Measurements from ENCODE around the gene CTDSPL.

The CTDSPL gene

DNA sequence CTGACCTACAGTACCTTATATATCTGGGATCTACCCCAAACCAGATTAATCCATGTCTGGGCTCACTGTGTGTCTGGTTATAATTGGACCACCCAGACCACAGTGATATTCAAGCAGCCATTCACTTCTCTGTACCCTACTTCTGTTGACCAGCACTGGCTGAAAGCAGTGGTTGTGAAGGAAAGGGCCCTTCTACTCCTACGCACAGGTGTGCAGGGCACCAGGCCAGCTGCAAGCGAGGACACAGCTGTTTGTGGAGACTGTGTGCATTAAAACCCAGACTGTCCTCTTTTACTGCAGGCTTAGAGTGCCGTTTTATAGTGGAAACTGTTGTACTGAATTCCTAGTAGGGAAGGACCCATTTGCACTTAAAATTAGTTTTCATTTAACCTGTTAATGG is 29.5 kb downstream of the CTDSPL start:
- DNase-seq (ENCODE audit: low spot score) = no peak

GRCh38 chr3:37892927-37893600 is 31.4 kb downstream of the CTDSPL start:
- DNase-seq (ENCODE audit: low spot score) = no peak

GRCh38 chr3:37896827-37897226 is 35.1 kb downstream of the CTDSPL start:
- DNase-seq (ENCODE audit: low spot score) = no peak

DNA sequence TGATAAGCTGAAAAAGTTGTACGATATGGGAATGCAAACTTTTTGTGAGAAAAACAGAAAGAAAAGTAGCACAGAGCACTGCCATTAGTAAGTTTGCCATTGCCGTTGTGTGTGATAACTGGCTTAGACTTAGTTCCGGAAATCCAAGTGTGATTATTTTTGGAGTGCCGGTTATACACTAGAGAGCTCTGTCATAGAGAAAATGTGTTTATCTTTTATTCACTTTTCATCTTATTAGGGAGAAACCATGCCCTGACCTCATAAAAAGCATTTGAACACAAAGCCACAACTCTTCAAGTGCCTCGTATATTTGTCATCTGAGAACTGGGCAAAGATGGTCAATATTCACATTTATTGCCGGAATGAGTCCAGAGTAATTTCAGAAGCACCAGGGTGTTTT is 36.1 kb downstream of the CTDSPL start:
- no peak for DNase-seq (ENCODE audit: low spot score)

- DNase-seq (ENCODE audit: low spot score) = no peak
Measured at GRCh38 chr3:37898424-37898823, 36.7 kb downstream of the CTDSPL start.

DNA sequence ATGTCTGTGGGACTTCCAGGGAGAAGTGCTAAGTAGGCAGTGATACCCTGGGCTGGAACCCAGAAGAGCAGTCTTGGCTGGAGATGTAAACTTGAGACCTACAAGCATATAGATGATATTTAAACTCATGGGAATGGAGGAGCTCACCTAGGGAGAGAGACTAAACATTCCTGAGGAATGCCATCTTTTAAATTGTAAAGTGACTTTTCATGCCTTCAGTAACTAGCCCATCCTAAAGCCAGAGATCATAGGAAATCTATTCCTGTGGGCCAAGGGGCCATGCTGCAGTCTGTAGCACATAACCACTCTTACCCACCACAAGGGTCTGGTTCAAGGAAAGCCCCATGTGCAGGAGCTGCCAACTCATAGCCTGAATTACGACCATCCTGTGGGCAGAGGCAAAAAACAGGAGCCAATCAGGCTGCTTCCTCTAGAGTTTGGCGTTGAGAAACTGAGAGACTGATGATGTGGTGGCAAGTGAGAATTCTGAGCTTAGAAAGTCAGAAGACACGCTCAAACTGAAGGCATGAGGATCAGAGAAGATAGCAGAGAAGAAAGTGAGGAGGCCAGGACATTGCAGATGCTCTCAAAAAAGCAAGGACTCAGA is 37.5 kb downstream of the CTDSPL start:
- no peak for DNase-seq (ENCODE audit: low spot score)

- DNase-seq (ENCODE audit: low spot score) = no peak
Measured at GRCh38 chr3:37899711-37900306, 38.1 kb downstream of the CTDSPL start.

- no peak for DNase-seq (ENCODE audit: low spot score)
Measured at GRCh38 chr3:37901721-37902120, 40.0 kb downstream of the CTDSPL start.

GRCh38 chr3:37902674-37903073 is 41.0 kb downstream of the CTDSPL start:
- no peak for DNase-seq (ENCODE audit: low spot score)

GRCh38 chr3:37903320-37903719 is 41.6 kb downstream of the CTDSPL start:
- no peak for DNase-seq (ENCODE audit: low spot score)

DNA sequence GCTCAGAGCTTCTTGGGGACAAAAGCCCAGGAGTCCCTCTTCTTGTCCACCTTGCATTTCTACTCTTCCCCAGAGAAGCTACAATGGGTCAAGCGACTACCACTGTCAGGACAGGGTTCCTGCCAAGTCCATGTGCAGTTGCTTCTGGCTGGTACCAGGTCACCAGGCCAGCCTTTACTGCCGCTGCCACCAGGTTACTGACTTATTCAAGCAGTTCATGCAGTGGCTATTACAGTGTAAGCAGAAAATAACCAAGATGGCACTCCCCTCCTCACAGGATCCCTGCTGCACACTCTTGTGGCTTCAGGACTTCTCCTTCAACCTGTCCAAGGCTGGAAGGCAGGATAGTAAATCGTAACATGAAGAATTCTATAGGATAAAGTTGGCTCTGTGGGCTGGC is 42.1 kb downstream of the CTDSPL start:
- DNase-seq (ENCODE audit: low spot score) = no peak

DNA sequence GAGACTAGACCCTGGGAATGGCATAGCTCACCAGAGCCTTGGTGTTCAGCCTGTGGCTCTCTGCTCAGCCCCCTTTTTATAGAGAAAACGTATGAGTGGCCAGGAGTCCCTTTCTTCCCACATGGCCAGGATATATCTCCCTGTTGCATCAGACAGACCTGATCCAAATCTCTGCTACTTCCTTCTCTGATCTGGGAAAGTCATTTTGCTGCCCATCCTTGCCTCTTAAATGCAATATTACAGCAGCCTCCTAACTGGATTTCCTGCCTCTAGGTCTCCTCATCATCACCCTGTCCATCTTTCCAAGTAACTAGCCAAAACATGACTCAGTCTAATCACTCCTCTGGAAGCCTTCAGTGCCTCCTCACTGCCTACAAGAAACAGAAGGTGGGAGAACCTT is 42.9 kb downstream of the CTDSPL start:
- DNase-seq (ENCODE audit: low spot score) = peak; percentile 64

DNA sequence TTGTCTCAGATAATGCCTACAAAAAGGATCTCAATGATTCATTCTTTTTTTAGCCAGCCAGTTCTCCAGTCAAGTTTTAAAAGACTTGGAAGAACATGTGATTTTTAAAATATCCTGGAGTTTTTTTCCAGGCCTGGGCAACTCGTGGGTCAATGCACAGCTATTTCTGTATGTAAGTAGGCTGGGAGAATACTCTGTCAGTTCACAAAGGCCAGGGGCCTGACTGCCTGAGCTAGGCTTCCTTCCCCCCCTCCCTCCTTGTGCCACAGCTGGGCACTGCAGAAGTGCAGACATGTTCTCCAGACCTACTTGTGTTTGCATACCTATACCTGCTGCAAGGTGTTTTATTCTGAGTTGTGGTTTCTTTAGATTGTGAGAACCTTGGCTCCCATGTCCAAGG is 43.7 kb downstream of the CTDSPL start:
- no peak for DNase-seq (ENCODE audit: low spot score)

- peak; percentile 68 for DNase-seq (ENCODE audit: low spot score)
Measured at GRCh38 chr3:37905987-37906674, 44.5 kb downstream of the CTDSPL start.

DNA sequence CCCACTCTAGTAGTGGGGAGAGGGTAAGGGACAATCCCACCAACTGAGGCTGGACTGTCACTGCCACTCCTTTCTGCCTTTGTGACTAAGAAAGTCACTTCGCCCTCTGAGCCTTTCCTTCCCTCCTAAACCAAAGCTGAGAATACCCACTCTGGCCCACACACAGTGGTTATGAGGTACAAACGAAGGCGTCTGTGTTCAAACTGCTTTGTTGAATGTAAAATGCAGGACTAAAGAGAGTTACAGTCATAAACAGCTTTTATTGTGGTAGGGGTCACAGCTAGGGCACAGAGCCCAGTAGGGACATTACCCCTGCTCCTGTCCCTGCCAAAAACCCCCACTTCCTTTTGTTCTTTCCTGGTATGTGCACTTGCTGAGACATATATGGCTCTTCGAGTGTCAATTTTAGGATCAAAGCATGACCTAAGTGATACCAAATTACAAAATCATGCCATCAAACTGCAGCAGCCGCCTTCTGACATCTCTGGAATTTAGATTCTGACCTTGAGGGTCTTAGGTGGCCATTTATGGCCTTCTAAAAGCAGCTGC is 45.1 kb downstream of the CTDSPL start:
- DNase-seq (ENCODE audit: low spot score) = no peak

DNA sequence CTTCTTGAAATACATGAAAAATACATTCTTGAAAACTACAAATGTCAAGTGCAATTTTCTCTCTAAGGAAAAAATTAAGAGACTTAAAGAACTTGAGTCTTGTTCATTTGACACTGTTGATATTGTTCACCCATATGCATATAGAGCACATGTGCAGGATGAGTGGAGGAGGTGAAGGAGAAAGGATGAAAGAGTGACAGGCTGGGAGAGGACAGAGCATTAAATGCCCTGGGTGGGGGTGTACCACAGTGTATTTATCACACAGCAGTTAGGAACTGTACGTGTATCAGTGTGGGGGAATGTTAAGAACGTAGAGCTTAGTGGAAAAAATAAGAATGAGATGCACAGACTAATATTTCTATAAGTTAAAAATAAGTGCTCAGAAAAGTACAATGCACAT is 45.7 kb downstream of the CTDSPL start:
- DNase-seq (ENCODE audit: low spot score) = no peak

- no peak for DNase-seq (ENCODE audit: low spot score)
Measured at GRCh38 chr3:37907906-37908305, 46.2 kb downstream of the CTDSPL start.

DNA sequence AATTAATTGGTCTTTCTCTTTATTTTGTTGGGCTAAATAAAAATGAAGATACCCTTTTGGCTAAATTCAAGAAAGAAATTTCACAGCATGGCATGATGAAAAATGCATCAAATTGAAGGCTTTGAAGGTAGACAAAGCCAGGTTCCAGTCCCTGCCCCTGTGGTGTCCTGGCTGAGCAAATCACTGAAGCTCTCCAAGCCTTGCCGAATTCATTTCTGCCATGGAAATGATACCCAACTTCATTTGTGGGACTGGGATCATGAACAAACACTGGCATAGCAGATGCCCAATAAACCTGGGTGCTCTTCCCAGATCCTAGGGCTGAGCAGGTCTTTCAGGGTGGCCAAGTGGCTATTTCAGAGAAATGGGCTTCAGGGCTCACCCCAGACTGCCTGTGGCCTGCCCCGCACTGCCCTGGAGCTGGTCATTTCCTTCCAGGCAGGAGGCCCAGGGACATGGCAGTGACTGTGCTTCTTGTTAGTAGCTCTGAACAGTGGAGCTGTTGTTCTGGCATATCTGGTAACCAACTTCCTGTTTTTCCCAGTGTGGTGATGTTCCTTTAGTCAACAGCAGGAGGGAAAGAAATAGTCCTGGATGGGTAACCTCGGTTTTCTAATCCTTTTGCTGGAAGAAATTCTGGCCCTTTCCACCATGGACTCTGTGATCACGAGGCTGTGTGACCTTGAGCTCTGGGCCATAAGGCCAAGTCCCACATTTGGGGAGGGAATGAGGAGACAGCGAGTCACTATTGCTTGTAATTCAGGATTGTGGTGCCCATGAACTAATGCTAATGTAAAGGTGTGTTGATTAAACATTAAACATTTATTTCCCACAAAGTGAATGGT is 47.6 kb downstream of the CTDSPL start:
- no peak for DNase-seq (ENCODE audit: low spot score)

- no peak for DNase-seq (ENCODE audit: low spot score)
Measured at GRCh38 chr3:37910671-37911400, 49.2 kb downstream of the CTDSPL start.

DNA sequence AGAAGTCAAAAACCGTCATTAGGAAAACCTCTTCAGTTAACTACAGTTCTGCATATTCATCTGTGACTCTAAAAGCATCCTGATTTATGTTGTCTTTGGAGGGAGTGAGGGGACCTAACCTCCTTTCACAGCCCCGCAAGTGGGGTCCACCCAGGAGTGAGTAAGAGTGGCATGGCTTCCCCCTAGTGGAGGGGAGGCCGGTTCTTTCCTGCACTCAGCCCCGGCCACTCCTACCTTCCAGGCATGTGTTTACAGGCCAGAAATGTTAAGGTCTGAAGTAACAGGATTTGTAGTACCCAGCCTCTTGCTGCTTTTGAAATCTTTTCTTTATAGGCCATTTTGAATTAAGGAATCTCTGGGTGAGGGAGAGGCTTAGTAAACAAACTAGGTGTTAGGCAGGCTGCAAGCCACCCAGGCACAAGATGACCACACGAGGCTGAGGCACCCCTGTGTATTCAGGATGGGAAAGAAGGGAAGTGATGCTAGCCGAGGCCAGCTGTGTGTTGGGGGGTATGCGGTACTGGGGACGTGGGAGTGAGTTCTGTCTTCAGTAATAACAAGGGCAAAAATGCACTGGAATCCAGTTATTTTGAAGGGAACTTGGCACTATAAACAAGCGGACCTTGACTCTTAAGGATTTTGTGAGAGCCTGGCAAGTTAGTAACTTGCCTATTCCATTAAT is 50.5 kb downstream of the CTDSPL start:
- no peak for DNase-seq (ENCODE audit: low spot score)

DNA sequence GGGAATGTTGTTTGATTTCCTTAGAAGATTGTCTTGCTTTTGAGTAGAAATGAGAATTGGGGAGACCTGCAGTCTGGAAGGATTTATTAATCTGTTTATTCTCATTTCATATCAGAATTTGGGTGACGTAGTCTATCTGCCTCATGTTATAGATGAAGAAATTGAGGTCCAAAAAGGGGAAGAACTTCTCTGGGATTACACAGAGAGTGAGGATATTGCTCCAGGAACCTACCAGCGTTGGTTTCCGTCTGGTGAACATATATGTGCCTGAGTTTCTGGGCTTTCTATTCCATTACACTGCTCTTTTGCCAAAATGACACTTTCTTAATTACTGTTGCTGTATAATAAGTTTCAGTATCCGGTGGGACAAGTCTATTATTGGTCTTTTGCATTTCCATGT is 51.8 kb downstream of the CTDSPL start:
- DNase-seq (ENCODE audit: low spot score) = no peak
